ENCODE data around the gene GTF2H2. TPM values are rescaled to one million over a fixed set of nuclear protein-coding genes. Genes with fewer than 3 reads are reported as not detected.
A peak's percentile ranks its signal among the peaks of the same experiment; 100 is the strongest.
"Not testable (repeated sequence)": the region's sequence is repeated elsewhere in the genome, so short reads cannot be mapped to it uniquely, and the experiment has no call there.

GTF2H2 gene
- total RNA-seq, 1 donor from 2014 or later: 27.4 TPM

GRCh38 chr5:71059426-71059825 lies 8.1 kb downstream of the GTF2H2 start:
- H3K27ac ChIP-seq (ENCODE audit: low read depth, low read length); H3K27me3 ChIP-seq (ENCODE audit: insufficient read depth, low read length); H3K4me1 Mint-ChIP-seq (ENCODE audit: low read depth, unreplicated experiment); H3K9ac ChIP-seq (ENCODE audit: low read length); H3K4me3 Mint-ChIP-seq (ENCODE audit: unreplicated experiment); FAIRE-seq; H3K27ac Mint-ChIP-seq (ENCODE audit: unreplicated experiment); H3K9me3 Mint-ChIP-seq (ENCODE audit: unreplicated experiment); H3K4me1 ChIP-seq (ENCODE audit: insufficient read depth, low read length); H3K4me3 ChIP-seq (ENCODE audit: insufficient read depth, low read depth, low read length); H3K36me3 Mint-ChIP-seq (ENCODE audit: low read depth, unreplicated experiment); H3K36me3 ChIP-seq (ENCODE audit: insufficient read depth, low read length); H4K20me1 ChIP-seq (ENCODE audit: insufficient read depth, low read length); H3K27me3 Mint-ChIP-seq (ENCODE audit: low read depth, unreplicated experiment); H3K9me3 ChIP-seq (ENCODE audit: insufficient read depth, low read depth, low read length); H2AFZ ChIP-seq (ENCODE audit: low read depth, low read length); H3K4me2 ChIP-seq (ENCODE audit: low read length); H3K79me2 ChIP-seq (ENCODE audit: insufficient read depth, low read length); DNase-seq (ENCODE audit: low read depth): not testable (repeated sequence)

GRCh38 chr5:71044808-71045207 lies 22.7 kb downstream of the GTF2H2 start:
- not testable (repeated sequence) for H3K9ac ChIP-seq (ENCODE audit: low read length); H3K4me3 Mint-ChIP-seq (ENCODE audit: unreplicated experiment); H3K27me3 Mint-ChIP-seq (ENCODE audit: low read depth, unreplicated experiment); H4K20me1 ChIP-seq (ENCODE audit: insufficient read depth, low read length); H3K36me3 ChIP-seq (ENCODE audit: insufficient read depth, low read length); H3K9me3 ChIP-seq (ENCODE audit: insufficient read depth, low read depth, low read length); H3K4me1 Mint-ChIP-seq (ENCODE audit: low read depth, unreplicated experiment); H3K4me1 ChIP-seq (ENCODE audit: insufficient read depth, low read length); H3K27me3 ChIP-seq (ENCODE audit: insufficient read depth, low read length); H2AFZ ChIP-seq (ENCODE audit: low read depth, low read length); H3K27ac Mint-ChIP-seq (ENCODE audit: unreplicated experiment); DNase-seq (ENCODE audit: low read depth); FAIRE-seq; H3K36me3 Mint-ChIP-seq (ENCODE audit: low read depth, unreplicated experiment); H3K4me3 ChIP-seq (ENCODE audit: insufficient read depth, low read depth, low read length); H3K27ac ChIP-seq (ENCODE audit: low read depth, low read length); H3K79me2 ChIP-seq (ENCODE audit: insufficient read depth, low read length); H3K9me3 Mint-ChIP-seq (ENCODE audit: unreplicated experiment); H3K4me2 ChIP-seq (ENCODE audit: low read length)

GRCh38 chr5:71044128-71044527 lies 23.3 kb downstream of the GTF2H2 start:
- not testable (repeated sequence) for H3K27me3 Mint-ChIP-seq (ENCODE audit: low read depth, unreplicated experiment); H3K4me1 ChIP-seq (ENCODE audit: insufficient read depth, low read length); FAIRE-seq; H3K79me2 ChIP-seq (ENCODE audit: insufficient read depth, low read length); H3K9me3 ChIP-seq (ENCODE audit: insufficient read depth, low read depth, low read length); H3K36me3 Mint-ChIP-seq (ENCODE audit: low read depth, unreplicated experiment); H3K4me1 Mint-ChIP-seq (ENCODE audit: low read depth, unreplicated experiment); H3K27ac ChIP-seq (ENCODE audit: low read depth, low read length); H4K20me1 ChIP-seq (ENCODE audit: insufficient read depth, low read length); H3K27me3 ChIP-seq (ENCODE audit: insufficient read depth, low read length); H3K4me3 Mint-ChIP-seq (ENCODE audit: unreplicated experiment); H3K4me2 ChIP-seq (ENCODE audit: low read length); H2AFZ ChIP-seq (ENCODE audit: low read depth, low read length); H3K4me3 ChIP-seq (ENCODE audit: insufficient read depth, low read depth, low read length); H3K9me3 Mint-ChIP-seq (ENCODE audit: unreplicated experiment); DNase-seq (ENCODE audit: low read depth); H3K9ac ChIP-seq (ENCODE audit: low read length); H3K36me3 ChIP-seq (ENCODE audit: insufficient read depth, low read length)
- peak overlapping the region; percentile 58 for H3K27ac Mint-ChIP-seq (ENCODE audit: unreplicated experiment)

GRCh38 chr5:71031046-71031776 lies 36.3 kb downstream of the GTF2H2 start:
- H3K27me3 Mint-ChIP-seq (ENCODE audit: low read depth, unreplicated experiment); H3K4me3 Mint-ChIP-seq (ENCODE audit: unreplicated experiment); H3K9me3 ChIP-seq (ENCODE audit: insufficient read depth, low read depth, low read length); H2AFZ ChIP-seq (ENCODE audit: low read depth, low read length); H3K9me3 Mint-ChIP-seq (ENCODE audit: unreplicated experiment); H3K27ac Mint-ChIP-seq (ENCODE audit: unreplicated experiment); DNase-seq (ENCODE audit: low read depth); H3K9ac ChIP-seq (ENCODE audit: low read length); FAIRE-seq; H3K4me1 Mint-ChIP-seq (ENCODE audit: low read depth, unreplicated experiment); H3K4me2 ChIP-seq (ENCODE audit: low read length); H3K4me1 ChIP-seq (ENCODE audit: insufficient read depth, low read length); H3K4me3 ChIP-seq (ENCODE audit: insufficient read depth, low read depth, low read length); H4K20me1 ChIP-seq (ENCODE audit: insufficient read depth, low read length); H3K36me3 ChIP-seq (ENCODE audit: insufficient read depth, low read length); H3K79me2 ChIP-seq (ENCODE audit: insufficient read depth, low read length); H3K27ac ChIP-seq (ENCODE audit: low read depth, low read length); H3K27me3 ChIP-seq (ENCODE audit: insufficient read depth, low read length); H3K36me3 Mint-ChIP-seq (ENCODE audit: low read depth, unreplicated experiment): not testable (repeated sequence)

- not testable (repeated sequence) for H3K9me3 Mint-ChIP-seq (ENCODE audit: unreplicated experiment); H3K27ac Mint-ChIP-seq (ENCODE audit: unreplicated experiment); H3K27me3 Mint-ChIP-seq (ENCODE audit: low read depth, unreplicated experiment); H3K4me1 Mint-ChIP-seq (ENCODE audit: low read depth, unreplicated experiment); H4K20me1 ChIP-seq (ENCODE audit: insufficient read depth, low read length); H3K4me3 Mint-ChIP-seq (ENCODE audit: unreplicated experiment); H3K27ac ChIP-seq (ENCODE audit: low read depth, low read length); H3K9me3 ChIP-seq (ENCODE audit: insufficient read depth, low read depth, low read length); H2AFZ ChIP-seq (ENCODE audit: low read depth, low read length); H3K36me3 ChIP-seq (ENCODE audit: insufficient read depth, low read length); DNase-seq (ENCODE audit: low read depth); FAIRE-seq; H3K36me3 Mint-ChIP-seq (ENCODE audit: low read depth, unreplicated experiment); H3K9ac ChIP-seq (ENCODE audit: low read length); H3K4me2 ChIP-seq (ENCODE audit: low read length); H3K79me2 ChIP-seq (ENCODE audit: insufficient read depth, low read length); H3K27me3 ChIP-seq (ENCODE audit: insufficient read depth, low read length); H3K4me1 ChIP-seq (ENCODE audit: insufficient read depth, low read length); H3K4me3 ChIP-seq (ENCODE audit: insufficient read depth, low read depth, low read length)
These were observed 42.1 kb downstream of the GTF2H2 start, which contains the start of gene NAIP for GRCh38 chr5:71025289-71025953. NAIP (minus strand) TSS chr5:71025339; CDS start chr5:71012915, 12,424 bp downstream.

GRCh38 chr5:71020643-71021042 lies 46.8 kb downstream of the GTF2H2 start:
- not testable (repeated sequence) for H3K27ac Mint-ChIP-seq (ENCODE audit: unreplicated experiment); H3K36me3 Mint-ChIP-seq (ENCODE audit: low read depth, unreplicated experiment); H3K4me3 Mint-ChIP-seq (ENCODE audit: unreplicated experiment); H4K20me1 ChIP-seq (ENCODE audit: insufficient read depth, low read length); H3K4me3 ChIP-seq (ENCODE audit: insufficient read depth, low read depth, low read length); H3K4me1 ChIP-seq (ENCODE audit: insufficient read depth, low read length); H3K4me2 ChIP-seq (ENCODE audit: low read length); H2AFZ ChIP-seq (ENCODE audit: low read depth, low read length); DNase-seq (ENCODE audit: low read depth); H3K27me3 Mint-ChIP-seq (ENCODE audit: low read depth, unreplicated experiment); H3K36me3 ChIP-seq (ENCODE audit: insufficient read depth, low read length); H3K27me3 ChIP-seq (ENCODE audit: insufficient read depth, low read length); H3K27ac ChIP-seq (ENCODE audit: low read depth, low read length); FAIRE-seq; H3K9ac ChIP-seq (ENCODE audit: low read length); H3K9me3 ChIP-seq (ENCODE audit: insufficient read depth, low read depth, low read length); H3K4me1 Mint-ChIP-seq (ENCODE audit: low read depth, unreplicated experiment); H3K79me2 ChIP-seq (ENCODE audit: insufficient read depth, low read length); H3K9me3 Mint-ChIP-seq (ENCODE audit: unreplicated experiment)

All from astrocyte (in vitro differentiated cells and primary cell).